ENCODE measurements around the gene FAM222B.

- TF ChIP-seq POLR2A (IDR thresholded peaks at IDR 0.05), result no peak
- peak in 3 of 6 experiments; percentile 13 to 30 (median 23) for TF ChIP-seq CTCF (IDR thresholded peaks at IDR 0.05)
Measured at GRCh38 chr17:28720247-28720996, 122.2 kb downstream of the FAM222B start.
